CD4-positive, CD25-positive, alpha-beta regulatory T cell (primary cell): ENCODE results near the gene NUBP2. TPM values are rescaled to one million over a fixed set of nuclear protein-coding genes. Genes with fewer than 3 reads are reported as not detected.

Experiments used
- ATAC-seq, 2 donors: fragments of 150-1000 bp; cut with Tn5 transposase; one replicate each; pipeline ENCODE4 v1.10.0; 2021; ENCODE audit warnings: low read depth in 2 of 2, moderate number of reproducible peaks in 2 of 2, moderate library complexity in 1 of 2
- DNase-seq, 3 donors: peaks; one replicate each; pipeline versions ENCODE4 v3.0.0 to v3.0.0-alpha.2; 2012 to 2022; ENCODE audit warnings: mixed read lengths in 1 of 3
- H3K27ac ChIP-seq: one replicate; pipeline ENCODE4 v1.7.0; 2013; ENCODE audit warnings: mild to moderate bottlenecking, low read length; ENCODE audit not compliant: insufficient read depth, poor library complexity, severe bottlenecking
- H3K27me3 ChIP-seq: one replicate; pipeline ENCODE4 v1.7.0; 2013; ENCODE audit warnings: low read length; ENCODE audit not compliant: control insufficient read depth, insufficient read depth
- H3K36me3 ChIP-seq: one replicate; pipeline ENCODE4 v1.7.0; 2013; ENCODE audit warnings: mild to moderate bottlenecking, low read length, moderate library complexity; ENCODE audit not compliant: control insufficient read depth, insufficient read depth
- H3K4me1 ChIP-seq: 2 replicates; pipeline ENCODE4 v1.7.0; 2013; ENCODE audit warnings: mild to moderate bottlenecking, low read length; ENCODE audit not compliant: insufficient read depth, control insufficient read depth, poor library complexity, severe bottlenecking
- H3K4me3 ChIP-seq: one replicate; pipeline ENCODE4 v1.7.0; 2013; ENCODE audit warnings: low read depth, mild to moderate bottlenecking, low read length, moderate library complexity
- H3K9me3 ChIP-seq, 2 experiments: 1 replicate in 1 of 2; 2 replicates in 1 of 2; pipeline ENCODE4 v1.7.0; 2013; ENCODE audit warnings: low read length in 2 of 2, mild to moderate bottlenecking in 1 of 2, moderate library complexity in 1 of 2; ENCODE audit not compliant: control insufficient read depth in 2 of 2
- H3K27ac Mint-ChIP-seq, 3 donors: one replicate each; pipeline ENCODE4 v1.8.0; 2020 to 2022; ENCODE audit warnings: mild to moderate bottlenecking in 3 of 3, mixed read lengths in 3 of 3, moderate library complexity in 2 of 3
- H3K27me3 Mint-ChIP-seq: one replicate; pipeline ENCODE4 v1.8.0; 2022; ENCODE audit warnings: mild to moderate bottlenecking, mixed read lengths
- H3K36me3 Mint-ChIP-seq: one replicate; pipeline ENCODE4 v1.8.0; 2020; ENCODE audit warnings: mixed read lengths
- H3K4me1 Mint-ChIP-seq, 4 donors: one replicate each; pipeline ENCODE4 v1.8.0; 2020 to 2022; ENCODE audit warnings: mixed read lengths in 4 of 4, mild to moderate bottlenecking in 1 of 4
- H3K4me3 Mint-ChIP-seq, 4 donors: one replicate each; pipeline ENCODE4 v1.8.0; 2020 to 2022; ENCODE audit warnings: mild to moderate bottlenecking in 4 of 4, mixed read lengths in 4 of 4, moderate library complexity in 3 of 4
- H3K9me3 Mint-ChIP-seq, 7 donors: one replicate each; pipeline ENCODE4 v1.8.0; 2020 to 2022; ENCODE audit warnings: mixed read lengths in 7 of 7, mild to moderate bottlenecking in 3 of 7, moderate library complexity in 2 of 7
- polyA plus RNA-seq, 4 donors: library from polyadenylated mRNA; unstranded; fragments of 300-500 nt; fragmentation: Illumina TruSeq; gene quantifications; one replicate each; pipeline ENCODE4 v1.2.3, GENCODE V29; 2021
- total RNA-seq: library from RNA; stranded (reverse); gene quantifications from one replicate; pipeline ENCODE4 v1.2.3, GENCODE V29; 2022

Gene NUBP2
- total and polyA plus RNA-seq, 5 donors from 2014 or later, result 41.6 to 104 (median 95.3) TPM

GRCh38 chr16:1787056-1787321, 4.2 kb downstream of the NUBP2 start:
- no peak overlapping the region for H3K4me3 ChIP-seq
- Mint-ChIP-seq H3K36me3 (peaks cover 4% of the 10 kb centered on the region), H3K9me3 (no peaks in the 10 kb centered on the region), H3K4me1 (peaks cover 0 to 28% (median 8%) of the 10 kb centered on the region in 4 donors), H3K27ac (no peak overlapping the region), H3K27me3 (no peaks in the 10 kb centered on the region), H3K4me3 (no peak overlapping the region)
- peaks cover 27% of the 10 kb centered on the region for H3K4me1 ChIP-seq
- DNase-seq (no peak), ATAC-seq (no peak)
- no peaks in the 10 kb centered on the region for H3K27me3 ChIP-seq
- H3K9me3 ChIP-seq, result no peaks in the 10 kb centered on the region
- H3K36me3 ChIP-seq, result peaks cover 20% of the 10 kb centered on the region
- H3K27ac ChIP-seq, result no peak overlapping the region

- no peak overlapping the region for H3K27ac ChIP-seq
- DNase-seq (no peak), ATAC-seq (no peak)
- peaks cover 0 to 27% (median 8%) of the 10 kb centered on the region in 4 donors for H3K4me1 Mint-ChIP-seq
- H3K4me1 ChIP-seq, result peaks cover 26% of the 10 kb centered on the region
- no peaks in the 10 kb centered on the region for H3K27me3 Mint-ChIP-seq
- peaks cover 4% of the 10 kb centered on the region for H3K36me3 Mint-ChIP-seq
- H3K4me3 ChIP-seq, result no peak overlapping the region
- no peak overlapping the region for H3K27ac Mint-ChIP-seq
- H3K27me3 ChIP-seq, result no peaks in the 10 kb centered on the region
- no peaks in the 10 kb centered on the region for H3K9me3 Mint-ChIP-seq
- H3K36me3 ChIP-seq, result peaks cover 20% of the 10 kb centered on the region
- H3K9me3 ChIP-seq, result no peaks in the 10 kb centered on the region
- H3K4me3 Mint-ChIP-seq, result no peak overlapping the region
Observed at GRCh38 chr16:1787322-1788094, 4.7 kb downstream of the NUBP2 start.

DNA sequence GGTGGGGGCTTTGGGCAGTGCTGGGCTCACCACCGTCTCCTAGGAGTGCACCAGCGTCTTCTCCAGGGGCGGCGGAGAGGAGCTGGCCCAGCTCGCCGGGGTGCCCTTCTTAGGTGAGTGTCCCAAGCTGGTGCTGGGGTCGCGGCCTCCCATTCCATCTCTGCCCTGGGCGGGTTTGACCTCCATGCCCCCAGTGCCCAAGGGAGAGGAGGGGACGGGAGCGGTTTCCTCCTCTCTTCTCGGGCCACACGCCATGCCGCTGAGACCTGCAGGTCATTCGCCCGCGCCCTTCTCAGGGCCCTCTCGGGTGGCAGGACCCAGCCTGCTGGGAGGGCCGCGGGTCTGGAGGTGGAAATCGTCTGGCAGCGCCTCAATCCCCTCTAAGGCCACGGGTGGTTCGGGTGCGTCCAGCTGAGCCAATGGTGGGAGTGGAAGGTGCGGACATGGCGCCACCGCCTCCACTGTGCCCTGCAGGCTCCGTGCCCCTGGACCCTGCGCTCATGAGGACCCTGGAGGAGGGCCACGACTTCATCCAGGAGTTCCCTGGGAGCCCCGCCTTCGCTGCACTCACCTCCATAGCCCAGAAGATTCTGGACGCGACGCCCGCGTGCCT, 5.4 kb downstream of the NUBP2 start:
- Histone ChIP-seq H3K27ac (no peak overlapping the region), H3K27me3 (no peaks in the 10 kb centered on the region), H3K4me3 (no peak overlapping the region), H3K4me1 (peaks cover 23% of the 10 kb centered on the region), H3K36me3 (peaks cover 20% of the 10 kb centered on the region), H3K9me3 (no peaks in the 10 kb centered on the region)
- Mint-ChIP-seq H3K36me3 (peaks cover 4% of the 10 kb centered on the region), H3K27ac (no peak overlapping the region), H3K27me3 (no peaks in the 10 kb centered on the region), H3K9me3 (no peaks in the 10 kb centered on the region), H3K4me3 (no peak overlapping the region), H3K4me1 (peaks cover 0 to 23% (median 7%) of the 10 kb centered on the region in 4 donors)
- DNase-seq (no peak), ATAC-seq (no peak)

DNA sequence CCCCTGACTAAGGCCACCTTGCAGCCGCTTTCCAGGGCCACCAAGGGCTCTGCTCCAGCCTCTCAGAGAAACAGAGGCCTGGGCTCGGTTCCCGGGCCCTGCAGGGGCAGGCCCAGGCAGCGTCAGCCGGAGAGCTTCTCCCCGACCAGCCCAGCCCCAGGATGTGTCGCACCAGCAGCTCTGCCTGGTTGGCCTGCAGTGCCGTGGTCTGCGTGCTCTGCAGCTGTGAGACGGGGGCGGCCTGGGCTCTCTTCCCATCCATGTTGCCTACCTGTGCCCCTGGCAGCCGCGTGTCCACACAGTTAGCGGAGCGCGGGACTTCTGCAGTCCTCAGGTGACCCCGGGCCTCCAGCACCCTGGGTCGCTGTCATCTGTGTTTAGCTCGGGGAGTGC, 5.9 kb downstream of the NUBP2 start:
- Histone ChIP-seq H3K27me3 (no peaks in the 10 kb centered on the region), H3K27ac (no peak overlapping the region), H3K4me1 (peaks cover 18% of the 10 kb centered on the region), H3K4me3 (no peak overlapping the region), H3K36me3 (peaks cover 20% of the 10 kb centered on the region), H3K9me3 (no peaks in the 10 kb centered on the region)
- H3K36me3 Mint-ChIP-seq, result peaks cover 4% of the 10 kb centered on the region
- H3K27me3 Mint-ChIP-seq, result no peaks in the 10 kb centered on the region
- peaks cover 0 to 17% (median 4%) of the 10 kb centered on the region in 4 donors for H3K4me1 Mint-ChIP-seq
- H3K4me3 Mint-ChIP-seq, result no peak overlapping the region
- H3K27ac Mint-ChIP-seq, result peak overlapping the region in 1 of 3 donors; percentile 20
- no peak for ATAC-seq
- no peak for DNase-seq
- H3K9me3 Mint-ChIP-seq, result no peaks in the 10 kb centered on the region

- H3K9me3 Mint-ChIP-seq, result no peaks in the 10 kb centered on the region
Observed at GRCh38 chr16:1789643-1790045, 6.9 kb downstream of the NUBP2 start.

GRCh38 chr16:1790261-1790610, 7.5 kb downstream of the NUBP2 start:
- ATAC-seq (no peak), DNase-seq (no peak)
- Mint-ChIP-seq H3K9me3 (no peaks in the 10 kb centered on the region), H3K27me3 (no peaks in the 10 kb centered on the region), H3K4me3 (no peak overlapping the region), H3K36me3 (peaks cover 4% of the 10 kb centered on the region), H3K27ac (no peak overlapping the region), H3K4me1 (peaks cover 0 to 9% (median 2%) of the 10 kb centered on the region in 4 donors)
- peaks cover 20% of the 10 kb centered on the region for H3K36me3 ChIP-seq
- no peak overlapping the region for H3K4me3 ChIP-seq
- no peaks in the 10 kb centered on the region for H3K27me3 ChIP-seq
- H3K4me1 ChIP-seq, result peaks cover 3% of the 10 kb centered on the region
- H3K9me3 ChIP-seq, result no peaks in the 10 kb centered on the region
- no peak overlapping the region for H3K27ac ChIP-seq

More at GRCh38 chr16:1789643-1790045, 6.9 kb downstream of the NUBP2 start:
- no peak for DNase-seq
- no peak for ATAC-seq
- H3K27ac Mint-ChIP-seq, result no peak overlapping the region
- H3K36me3 Mint-ChIP-seq, result peaks cover 4% of the 10 kb centered on the region
- no peak overlapping the region for H3K4me3 Mint-ChIP-seq
- Histone ChIP-seq H3K4me1 (peaks cover 9% of the 10 kb centered on the region), H3K36me3 (peaks cover 20% of the 10 kb centered on the region), H3K4me3 (no peak overlapping the region), H3K27ac (no peak overlapping the region), H3K27me3 (no peaks in the 10 kb centered on the region), H3K9me3 (no peaks in the 10 kb centered on the region)
- peaks cover 0 to 13% (median 3%) of the 10 kb centered on the region in 4 donors for H3K4me1 Mint-ChIP-seq
- no peaks in the 10 kb centered on the region for H3K27me3 Mint-ChIP-seq

GRCh38 chr16:1790611-1791255, 8.0 kb downstream of the NUBP2 start:
- DNase-seq (no peak), ATAC-seq (no peak)
- peaks cover 4% of the 10 kb centered on the region for H3K36me3 Mint-ChIP-seq
- Histone ChIP-seq H3K9me3 (no peaks in the 10 kb centered on the region), H3K4me1 (no peaks in the 10 kb centered on the region), H3K36me3 (peaks cover 20% of the 10 kb centered on the region), H3K27me3 (no peaks in the 10 kb centered on the region), H3K4me3 (no peak overlapping the region), H3K27ac (no peak overlapping the region)
- no peaks in the 10 kb centered on the region for H3K9me3 Mint-ChIP-seq
- no peak overlapping the region for H3K27ac Mint-ChIP-seq
- no peak overlapping the region for H3K4me3 Mint-ChIP-seq
- H3K27me3 Mint-ChIP-seq, result no peaks in the 10 kb centered on the region
- peaks cover 0 to 5% (median 2%) of the 10 kb centered on the region in 4 donors for H3K4me1 Mint-ChIP-seq
